A673 (cell line): ENCODE data around the gene ALKBH4.
"Not testable (repeated sequence)": the region's sequence is repeated elsewhere in the genome, so short reads cannot be mapped to it uniquely, and the experiment has no call there.

Experiments used
- EZH2 ChIP-seq: fragments of 200-600 bp; sonication (generic); IDR thresholded peaks from 2 replicates; pipeline ENCODE4 v1.6.1; 2017; ENCODE audit warnings: borderline replicate concordance, low read depth, mild to moderate bottlenecking, mixed read lengths, antibody characterized with exemption, low read length; ENCODE audit not compliant: poor library complexity, severe bottlenecking
- TF ChIP-seq, protein P1 (sequence below): fragments of 300-800, 200-600 bp; sonication (generic); conservative IDR thresholded peaks from 2 replicates; pipeline ENCODE4 v1.5.1; 2017; ENCODE audit warnings: low read depth, mild to moderate bottlenecking, antibody characterized with exemption, low read length, moderate library complexity, mixed read lengths

DNA sequence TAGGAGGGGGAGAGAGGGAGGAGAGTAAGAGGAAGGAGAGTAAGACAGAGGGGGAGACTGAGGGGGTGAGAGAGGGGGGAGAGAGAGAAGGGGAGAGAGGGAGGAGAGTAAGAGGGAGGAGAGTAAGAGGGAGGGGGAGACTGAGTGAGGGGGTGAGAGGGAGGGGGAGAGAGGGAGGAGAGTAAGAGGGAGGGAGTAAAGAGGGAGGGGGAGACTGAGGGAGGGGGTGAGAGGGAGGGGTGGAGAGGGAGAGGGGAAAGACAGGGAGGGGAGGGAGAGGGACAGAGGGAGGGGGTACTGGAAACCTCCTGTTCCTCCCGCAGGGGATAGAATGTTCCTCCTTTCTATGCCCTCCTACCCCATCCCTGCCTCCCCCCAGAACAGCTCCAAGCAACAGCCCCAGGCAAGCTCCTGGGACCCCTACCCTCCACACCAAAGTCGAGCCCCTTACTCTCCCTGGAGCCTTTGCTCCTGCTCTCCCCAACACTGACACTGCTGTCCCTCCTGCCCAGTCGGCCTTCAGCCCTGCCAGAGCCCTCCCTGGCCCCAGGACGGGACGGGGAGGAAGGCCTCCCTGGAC is 48.1 kb upstream of the ALKBH4 start:
- TF ChIP-seq, protein P1, sequence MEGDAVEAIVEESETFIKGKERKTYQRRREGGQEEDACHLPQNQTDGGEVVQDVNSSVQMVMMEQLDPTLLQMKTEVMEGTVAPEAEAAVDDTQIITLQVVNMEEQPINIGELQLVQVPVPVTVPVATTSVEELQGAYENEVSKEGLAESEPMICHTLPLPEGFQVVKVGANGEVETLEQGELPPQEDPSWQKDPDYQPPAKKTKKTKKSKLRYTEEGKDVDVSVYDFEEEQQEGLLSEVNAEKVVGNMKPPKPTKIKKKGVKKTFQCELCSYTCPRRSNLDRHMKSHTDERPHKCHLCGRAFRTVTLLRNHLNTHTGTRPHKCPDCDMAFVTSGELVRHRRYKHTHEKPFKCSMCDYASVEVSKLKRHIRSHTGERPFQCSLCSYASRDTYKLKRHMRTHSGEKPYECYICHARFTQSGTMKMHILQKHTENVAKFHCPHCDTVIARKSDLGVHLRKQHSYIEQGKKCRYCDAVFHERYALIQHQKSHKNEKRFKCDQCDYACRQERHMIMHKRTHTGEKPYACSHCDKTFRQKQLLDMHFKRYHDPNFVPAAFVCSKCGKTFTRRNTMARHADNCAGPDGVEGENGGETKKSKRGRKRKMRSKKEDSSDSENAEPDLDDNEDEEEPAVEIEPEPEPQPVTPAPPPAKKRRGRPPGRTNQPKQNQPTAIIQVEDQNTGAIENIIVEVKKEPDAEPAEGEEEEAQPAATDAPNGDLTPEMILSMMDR, result not testable (repeated sequence)
- TF ChIP-seq EZH2, result not testable (repeated sequence)
